Right renal pelvis (tissue), 4 donors: Measurements from ENCODE around the gene COL15A1. TPM values are rescaled to one million over a fixed set of nuclear protein-coding genes. Genes with fewer than 3 reads are reported as not detected.

ENCODE experiments used
- DNase-seq, 4 donors: peaks; one replicate each; pipeline ENCODE4 v3.0.0-alpha.2; 2013; ENCODE audit warnings: low read depth in 4 of 4, low spot score in 3 of 4, missing footprints in 1 of 4
- polyA plus RNA-seq, 4 donors: library from polyadenylated mRNA; unstranded; fragments of 120-200 nt; gene quantifications; one replicate each; pipeline ENCODE4 v1.2.1, GENCODE V29; 2013; ENCODE audit not compliant: insufficient read length in 4 of 4

The COL15A1 gene
- polyA plus RNA-seq, 4 donors: 30.1 to 36.2 (median 35.0) TPM

GRCh38 chr9:99026271-99026955, 82.7 kb downstream of the COL15A1 start:
- no peak for DNase-seq

DNA sequence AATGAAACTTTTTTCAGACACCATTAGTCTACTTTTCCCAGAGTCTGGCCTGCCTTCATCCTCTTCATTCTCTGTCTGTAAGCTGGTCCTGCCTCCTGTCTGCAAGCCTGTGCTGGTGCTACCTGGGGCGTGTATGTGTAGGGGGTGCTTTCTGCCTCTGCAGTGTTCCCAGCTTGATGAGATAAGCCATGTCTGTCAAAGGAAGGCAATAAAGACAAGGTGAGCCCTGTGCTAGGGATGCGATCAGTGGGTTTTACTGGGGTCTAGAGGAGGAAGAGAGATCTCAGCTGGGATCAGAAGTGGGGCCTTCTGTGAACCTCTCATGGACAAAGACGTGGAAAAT, 83.2 kb downstream of the COL15A1 start:
- DNase-seq: no peak

DNA sequence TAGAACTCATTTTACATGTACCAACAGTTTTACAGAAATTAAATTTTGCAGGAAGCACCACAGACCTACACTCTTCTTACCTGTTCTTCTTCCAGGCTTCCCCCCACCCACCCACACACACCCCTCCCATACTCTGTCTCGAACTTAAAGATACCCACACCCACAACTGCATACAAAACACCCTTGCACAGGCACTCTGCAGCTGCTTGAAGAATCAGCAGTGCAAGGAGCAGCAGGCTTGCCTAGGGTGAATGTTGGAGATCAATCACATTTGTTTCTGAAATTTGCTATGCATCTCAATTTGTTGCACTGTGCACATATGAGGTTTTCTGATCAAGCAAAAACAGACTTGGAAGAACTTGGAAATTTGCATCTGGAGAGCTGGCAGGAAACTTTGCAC, 83.7 kb downstream of the COL15A1 start:
- no peak for DNase-seq

DNA sequence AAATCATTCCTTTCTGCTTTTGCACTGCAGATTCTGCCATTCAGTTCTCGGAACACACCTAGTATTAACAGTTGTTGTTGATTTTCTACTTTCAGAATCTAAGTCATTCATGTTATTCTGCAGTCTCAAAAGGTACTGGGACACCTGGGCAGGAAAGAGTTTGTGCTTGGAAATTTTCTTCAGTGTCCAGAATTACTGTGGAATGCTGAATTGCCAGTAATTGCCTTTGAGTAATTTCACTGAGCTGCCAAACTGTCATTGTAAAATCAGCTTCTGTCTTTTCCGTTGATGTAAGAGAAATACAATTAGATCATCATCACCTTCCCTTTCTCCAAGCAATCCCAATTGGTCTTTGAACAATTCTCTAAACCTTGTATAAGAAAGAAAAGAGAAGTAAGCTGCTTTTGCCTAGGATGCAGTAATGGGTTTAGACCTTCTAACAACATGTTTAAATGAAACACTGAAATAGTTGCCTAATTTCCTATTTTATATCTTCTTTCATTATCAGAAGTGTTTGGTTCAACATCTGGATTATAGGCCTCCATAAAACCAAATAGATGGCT, 85.5 kb downstream of the COL15A1 start:
- no peak for DNase-seq

DNA sequence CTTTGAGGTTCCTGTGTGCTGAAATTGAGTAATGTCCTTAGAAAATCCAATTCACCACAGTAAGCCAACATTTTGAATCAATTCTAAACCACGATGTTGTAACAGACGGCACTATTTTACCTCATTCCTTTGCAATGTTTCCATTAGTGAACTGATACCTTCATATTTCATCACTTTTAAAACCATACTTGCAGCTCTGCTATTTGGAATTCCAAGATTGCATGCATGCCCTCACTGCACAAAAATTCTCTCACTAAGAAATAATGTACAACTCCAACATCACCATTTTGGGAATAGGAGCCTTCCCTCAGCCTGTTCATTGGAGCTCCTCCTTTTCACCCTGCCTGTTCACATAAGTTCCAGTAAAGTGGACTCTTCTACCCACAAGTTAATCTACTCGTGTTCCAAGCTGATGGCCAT, 86.4 kb downstream of the COL15A1 start:
- no peak for DNase-seq

DNA sequence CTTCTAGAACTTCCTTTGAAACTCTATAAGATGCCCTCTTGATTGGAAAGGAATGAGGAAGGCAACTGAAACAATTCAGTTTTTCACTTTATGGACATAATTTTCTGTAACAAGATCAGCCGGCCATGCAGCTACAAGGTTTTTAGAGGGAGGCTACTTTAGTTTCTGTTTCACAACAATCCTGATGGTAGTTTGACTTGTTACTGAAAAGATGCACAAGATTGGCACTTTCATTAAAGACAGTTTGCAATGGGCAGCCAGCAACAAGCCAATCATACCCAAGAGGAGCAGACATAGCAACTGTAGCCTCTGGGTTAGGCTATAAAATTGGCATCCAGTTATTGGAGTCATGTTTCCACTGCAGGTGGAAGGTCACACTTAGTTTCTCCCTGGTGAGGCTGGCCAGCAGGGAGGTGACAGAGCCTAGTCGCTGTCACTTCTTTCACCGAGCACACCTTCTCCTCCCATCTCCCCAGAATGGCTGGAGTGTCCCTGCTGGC, 87.0 kb downstream of the COL15A1 start:
- DNase-seq: no peak

DNA sequence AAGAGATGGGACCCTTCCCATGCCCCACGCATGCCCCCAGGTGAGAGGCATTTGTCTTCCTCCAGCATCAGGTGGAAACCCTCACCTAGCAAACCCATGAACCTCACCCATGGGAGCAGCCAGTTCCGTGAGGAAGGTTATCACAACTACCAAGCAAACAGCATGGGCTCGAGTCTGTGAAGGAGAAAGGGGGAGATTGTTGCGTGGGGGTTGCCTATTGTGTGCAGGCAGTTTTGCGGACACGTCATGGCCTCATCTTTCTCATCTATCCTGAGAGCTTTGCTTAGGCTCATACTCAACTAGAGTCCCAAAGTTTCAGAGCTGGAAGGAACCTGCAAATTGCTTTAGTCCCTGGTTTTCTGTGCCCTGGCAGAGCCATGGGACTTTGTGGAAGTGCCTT, 87.6 kb downstream of the COL15A1 start:
- no peak for DNase-seq

DNA sequence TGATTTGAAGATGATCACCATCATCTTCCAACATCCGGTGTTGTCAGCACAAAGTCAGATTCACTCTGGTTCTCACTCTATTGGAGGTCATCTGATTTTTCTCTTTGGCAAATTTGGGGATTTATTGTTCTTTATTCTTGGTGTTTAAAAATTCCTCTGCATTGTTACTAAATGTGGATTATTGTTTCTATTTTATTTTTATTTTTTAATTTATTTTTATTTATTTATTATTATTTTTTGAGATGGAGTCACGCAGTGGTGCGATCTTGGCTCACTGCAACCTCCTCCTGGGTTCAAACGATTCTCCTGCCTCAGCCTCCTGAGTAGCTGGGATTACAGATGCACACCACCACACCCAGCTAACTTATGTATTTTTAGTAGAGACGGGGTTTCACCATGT, 88.3 kb downstream of the COL15A1 start:
- DNase-seq: no peak

GRCh38 chr9:99034149-99034548, 90.4 kb downstream of the COL15A1 start:
- no peak for DNase-seq

GRCh38 chr9:99035313-99035712, 91.6 kb downstream of the COL15A1 start:
- DNase-seq: no peak

GRCh38 chr9:99037769-99038483, 94.2 kb downstream of the COL15A1 start:
- DNase-seq: no peak

DNA sequence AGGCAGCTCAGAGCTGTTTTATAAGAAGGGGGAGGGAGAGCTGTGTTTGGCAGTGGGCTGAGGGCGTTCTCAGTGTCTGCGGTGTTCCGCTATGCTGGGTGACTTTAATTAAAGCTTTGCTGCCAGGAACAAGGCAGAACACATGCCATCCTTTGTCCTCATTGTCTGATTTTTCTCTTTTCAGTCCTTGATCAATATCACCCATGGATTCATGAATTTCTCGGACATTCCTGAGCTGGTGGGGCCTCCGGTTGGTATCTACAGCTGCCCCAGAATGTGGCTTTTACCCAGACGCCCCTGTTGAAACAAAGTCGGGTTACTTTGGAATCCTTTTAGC, 94.7 kb downstream of the COL15A1 start:
- DNase-seq: no peak

GRCh38 chr9:99039505-99040182, 95.9 kb downstream of the COL15A1 start:
- no peak for DNase-seq

DNA sequence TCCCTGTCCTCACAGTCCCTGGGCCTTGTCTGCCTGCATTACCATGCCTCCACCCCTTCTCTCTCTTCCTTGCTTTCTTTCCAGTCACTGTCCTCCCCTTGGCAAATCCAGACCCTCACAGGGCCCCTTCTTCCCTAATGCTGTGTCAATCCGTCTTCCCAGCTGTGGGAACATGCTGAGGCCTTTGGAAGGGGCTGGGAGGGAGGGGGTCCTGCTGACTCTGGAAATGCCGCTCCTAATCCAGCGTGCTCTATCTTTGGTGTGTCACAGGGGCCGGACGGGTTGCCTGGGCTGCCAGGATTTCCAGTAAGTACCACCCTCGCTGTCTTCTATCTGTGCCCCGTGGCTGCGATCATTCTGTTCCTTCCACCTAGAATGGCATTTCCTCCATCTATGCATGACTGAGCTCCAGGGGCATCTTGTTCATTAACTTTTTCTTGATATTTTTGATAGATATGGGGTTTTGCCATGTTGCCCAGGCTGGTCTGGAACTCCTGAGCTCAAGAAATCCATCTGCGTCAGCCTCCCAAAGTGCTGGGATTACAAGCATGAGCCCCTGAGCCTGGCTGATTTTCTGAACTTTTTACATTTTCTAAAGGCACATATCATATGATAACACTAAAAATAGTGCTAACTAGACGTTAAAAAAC, 96.7 kb downstream of the COL15A1 start:
- DNase-seq: no peak

GRCh38 chr9:99040911-99041582, 97.3 kb downstream of the COL15A1 start:
- no peak for DNase-seq

DNA sequence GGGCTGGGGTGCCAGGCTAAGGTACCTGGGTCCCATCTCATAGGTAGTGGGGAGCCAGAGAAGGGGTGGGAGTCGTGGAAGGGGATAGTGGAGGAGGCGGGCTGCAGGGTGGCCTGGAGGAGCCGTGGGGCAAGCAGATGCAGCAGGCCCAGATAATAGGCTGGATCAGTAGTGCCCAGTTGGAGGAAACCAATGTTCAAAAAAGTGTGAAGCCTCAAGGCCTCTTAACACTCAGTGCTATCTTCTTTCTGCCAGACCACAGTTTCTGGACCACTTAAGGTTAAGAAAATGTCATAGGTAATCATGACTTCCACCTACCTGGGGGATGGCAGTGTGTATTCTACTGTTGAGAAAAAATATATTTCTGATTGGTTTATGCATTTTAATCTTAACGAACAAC, 97.9 kb downstream of the COL15A1 start:
- DNase-seq: no peak

DNA sequence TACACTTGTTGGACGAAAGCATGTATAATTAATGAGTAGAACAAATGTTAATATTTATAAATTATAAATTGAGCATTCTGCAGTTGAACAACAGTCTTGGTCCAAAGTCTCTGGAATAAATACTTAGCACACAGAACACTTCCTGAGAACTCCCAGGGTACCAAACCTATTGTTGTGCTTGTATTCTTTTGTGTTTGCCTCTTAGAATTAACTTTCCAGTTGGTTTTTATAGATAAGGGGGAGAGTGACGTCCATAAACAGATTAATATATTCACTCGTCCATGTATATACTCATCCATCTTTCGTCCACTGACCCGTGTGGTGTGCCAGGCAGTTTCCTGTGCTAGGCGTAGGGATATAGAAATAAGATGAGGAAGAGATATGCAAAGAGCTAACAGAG, 98.9 kb downstream of the COL15A1 start:
- DNase-seq: no peak

DNA sequence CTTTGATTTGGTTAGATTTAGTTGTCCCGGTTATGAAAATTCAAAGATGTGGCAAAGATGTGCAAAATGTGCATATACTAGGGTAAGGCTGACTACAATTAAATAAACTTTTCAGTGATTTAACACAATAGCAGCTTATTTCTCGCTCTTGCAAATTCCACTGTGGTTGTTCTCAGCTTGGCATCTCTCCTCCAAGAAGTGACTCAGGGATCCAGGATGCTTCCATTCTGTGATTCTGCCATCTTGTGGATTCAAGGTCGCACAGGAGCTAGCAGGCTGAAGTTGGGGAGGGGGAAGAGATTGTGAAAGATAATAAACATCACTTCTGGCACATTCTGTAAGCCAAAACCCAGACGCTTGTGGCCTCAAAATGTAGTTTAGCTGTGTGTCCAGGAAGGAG, 101.1 kb downstream of the COL15A1 start:
- DNase-seq: no peak

DNA sequence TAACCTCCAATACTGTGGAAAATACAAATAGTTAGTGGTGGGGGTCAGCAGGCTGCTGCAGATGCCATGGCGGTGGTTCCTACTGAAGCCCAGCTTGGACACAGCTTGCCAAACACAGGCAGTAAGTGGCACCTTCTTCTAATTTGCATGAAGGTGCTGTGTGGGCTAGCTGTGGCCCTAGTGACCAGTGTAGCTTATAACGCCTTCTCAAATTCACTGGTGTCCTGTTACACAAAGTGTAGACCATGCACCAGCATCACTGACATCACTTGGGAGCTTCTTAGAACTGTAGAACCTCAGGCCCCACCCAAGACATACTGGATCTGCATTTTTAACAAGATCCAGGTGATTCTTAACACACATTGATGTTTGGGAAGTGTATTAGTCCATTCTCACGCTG, 102.4 kb downstream of the COL15A1 start:
- DNase-seq: no peak

DNA sequence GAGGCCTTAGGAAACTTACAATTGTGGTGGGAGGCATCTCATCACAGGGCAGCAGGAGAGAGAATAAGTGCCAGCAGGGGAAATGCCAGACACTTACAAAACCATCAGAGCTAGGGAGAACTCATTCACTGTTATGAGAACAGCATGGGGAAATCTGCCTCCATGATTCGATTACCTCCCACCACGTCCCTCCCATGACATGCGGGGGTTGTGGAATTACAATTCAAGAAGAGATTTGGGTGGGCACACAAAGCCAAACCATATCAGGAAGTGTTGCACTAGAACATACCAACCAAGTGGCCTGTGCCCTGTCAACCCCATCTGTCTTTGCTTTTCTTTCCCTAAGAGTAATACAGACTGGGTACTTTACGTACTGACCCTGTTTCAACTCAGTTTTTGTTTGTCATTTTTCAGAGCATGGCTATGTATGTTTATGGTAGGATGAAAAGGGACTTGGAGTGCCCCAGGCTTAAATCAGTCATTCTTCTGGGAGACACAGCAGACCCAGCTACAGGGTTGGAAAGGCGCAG, 102.9 kb downstream of the COL15A1 start:
- DNase-seq: no peak
